ENCODE measurements around the gene CYP24A1.

CYP24A1 gene

DNA sequence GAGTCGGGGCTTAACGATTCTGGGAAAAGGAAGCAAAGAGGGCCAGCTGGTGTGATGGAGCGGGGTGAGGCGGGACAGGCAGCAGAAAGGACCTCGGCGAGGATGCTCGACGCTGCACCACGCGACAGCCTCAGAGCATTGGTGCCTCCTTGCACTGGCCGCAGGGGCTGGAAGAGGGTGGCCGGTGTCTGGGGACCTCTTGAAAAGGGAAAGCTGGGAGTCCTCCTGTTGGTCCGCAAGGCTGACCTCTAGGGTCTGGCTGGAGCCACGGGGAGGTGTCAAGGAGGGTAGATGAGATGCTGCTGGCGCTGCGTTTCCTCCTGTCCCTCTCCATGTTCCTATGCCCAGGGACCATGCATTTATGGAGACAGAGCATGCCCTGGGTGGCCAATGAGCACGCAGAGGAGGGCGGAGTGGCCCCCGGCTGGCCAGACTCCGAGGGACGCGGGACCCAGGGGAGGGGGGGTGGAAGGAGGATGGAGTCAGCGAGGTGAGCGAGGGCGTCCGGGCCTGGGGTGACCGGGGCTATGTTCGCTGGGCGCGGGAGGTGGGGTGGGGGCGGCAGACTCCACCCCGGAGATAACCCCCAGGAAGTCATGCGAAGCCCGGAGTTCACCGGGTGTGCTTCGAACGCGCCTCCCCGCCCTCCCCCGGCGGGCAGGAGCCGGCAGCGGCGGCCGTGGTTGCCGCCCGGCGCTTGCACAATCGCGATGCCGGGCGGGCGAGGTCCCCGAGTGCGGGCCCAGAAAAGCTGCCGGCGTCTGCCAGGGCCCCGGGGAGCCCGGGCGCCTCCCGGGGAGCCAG is at the start of gene CYP24A1:
TSS of gene CYP24A1 (minus strand) at position 334 of the 804 bp plus-strand sequence. CDS start 407 bp downstream, outside the sequence.
- peak; percentile 59 for DNase-seq (ENCODE audit: low read depth)

DNA sequence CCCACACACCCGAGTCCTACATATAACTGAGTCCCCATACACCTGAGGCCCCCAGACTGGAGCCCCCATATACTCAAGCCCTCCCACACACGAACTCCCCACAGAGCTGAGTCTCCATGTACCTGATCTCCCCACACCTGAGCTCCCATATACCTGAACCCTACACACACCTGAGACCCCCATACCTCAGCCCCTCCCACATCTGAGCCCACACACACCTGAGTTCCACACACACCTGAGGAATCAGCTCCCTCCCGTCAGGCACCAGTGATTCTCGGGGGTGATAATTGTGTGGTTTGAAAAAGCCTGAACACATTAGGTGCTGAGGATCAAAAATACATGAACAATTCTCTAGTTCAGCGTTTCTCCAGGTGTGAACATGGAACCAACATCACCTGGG is 49.5 kb upstream of the CYP24A1 start:
- DNase-seq (ENCODE audit: low read depth) = no peak

DNA sequence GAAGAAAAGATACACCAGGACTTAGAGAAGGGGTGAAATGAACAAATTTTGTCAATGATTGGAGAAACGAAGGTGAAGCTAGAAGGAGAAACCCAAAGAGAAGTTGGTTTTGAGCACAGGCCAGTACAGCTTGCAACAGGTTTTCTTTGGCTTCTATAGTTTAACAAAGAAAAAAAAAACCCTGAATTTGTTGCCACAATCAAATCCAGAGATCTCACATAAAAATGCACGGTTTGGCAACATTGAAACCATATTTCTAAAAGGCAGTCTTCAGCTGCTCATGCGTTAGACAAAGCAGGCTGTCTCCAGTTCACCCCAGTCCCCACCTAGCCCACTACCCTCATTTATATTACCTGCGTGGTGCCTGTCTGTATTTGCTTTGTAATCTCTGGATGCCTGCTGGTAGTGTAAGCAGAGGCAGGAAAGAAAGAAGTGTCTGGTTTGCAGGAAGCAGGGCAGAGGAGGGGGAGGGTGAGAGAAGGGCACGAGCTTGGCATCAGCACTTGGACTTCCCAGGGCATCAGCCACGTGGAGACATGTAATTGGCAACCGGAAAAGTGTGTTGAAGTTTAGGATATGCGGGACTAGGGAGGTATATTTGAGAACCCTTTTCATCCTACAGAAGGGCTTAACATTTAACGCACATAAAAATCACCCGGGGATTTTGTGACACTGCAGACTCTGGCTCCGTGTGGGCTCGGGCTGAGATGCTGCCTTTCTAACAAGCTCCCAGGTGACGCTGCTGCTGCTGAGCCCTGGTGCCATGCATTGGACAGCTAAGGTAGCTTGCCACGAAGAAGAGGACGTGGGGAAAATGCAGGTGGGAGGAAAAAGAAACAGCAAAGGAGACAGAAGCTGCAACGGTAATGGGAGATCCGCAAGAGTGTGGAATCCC is 48.5 kb upstream of the CYP24A1 start:
- DNase-seq (ENCODE audit: low read depth) = no peak

DNA sequence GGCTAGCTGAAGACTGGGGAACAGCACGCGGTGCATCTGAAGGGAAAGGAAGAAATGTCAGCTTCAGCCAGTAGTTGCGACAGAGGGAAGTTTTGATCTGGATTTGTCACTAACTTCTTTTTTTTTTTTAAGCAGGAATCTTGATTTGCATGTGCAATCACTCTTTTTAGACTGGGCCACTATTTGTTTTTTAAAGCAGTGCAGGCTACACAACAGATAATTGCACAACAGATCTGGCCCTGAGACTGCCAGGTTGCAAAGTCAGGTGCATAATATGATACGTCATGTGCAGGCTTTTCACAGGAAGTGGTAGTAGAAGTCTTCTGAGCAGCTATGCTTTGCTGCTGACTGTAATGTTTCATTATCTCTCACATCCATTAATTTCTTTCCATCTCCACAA is 47.6 kb upstream of the CYP24A1 start:
- DNase-seq (ENCODE audit: low read depth) = no peak

DNA sequence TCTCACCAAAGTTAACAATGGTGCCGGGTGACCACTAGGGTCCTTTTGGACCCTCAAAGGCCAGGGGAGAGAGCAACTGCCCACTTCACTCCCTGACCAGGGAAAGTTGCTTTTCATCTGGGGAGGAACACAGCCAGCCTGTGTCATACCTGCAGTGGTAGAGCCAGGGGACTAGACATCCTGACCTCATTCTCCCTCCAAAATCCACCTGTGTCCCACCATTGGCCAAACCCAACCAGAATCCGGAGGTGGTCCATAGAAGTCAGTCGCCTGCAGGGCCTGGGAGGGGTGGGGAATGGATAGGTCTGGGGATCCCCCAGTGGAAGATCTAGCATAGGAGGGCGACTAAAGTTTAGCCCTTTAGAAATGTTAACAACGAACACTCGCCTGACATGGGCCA is 46.9 kb upstream of the CYP24A1 start:
- DNase-seq (ENCODE audit: low read depth) = no peak

DNA sequence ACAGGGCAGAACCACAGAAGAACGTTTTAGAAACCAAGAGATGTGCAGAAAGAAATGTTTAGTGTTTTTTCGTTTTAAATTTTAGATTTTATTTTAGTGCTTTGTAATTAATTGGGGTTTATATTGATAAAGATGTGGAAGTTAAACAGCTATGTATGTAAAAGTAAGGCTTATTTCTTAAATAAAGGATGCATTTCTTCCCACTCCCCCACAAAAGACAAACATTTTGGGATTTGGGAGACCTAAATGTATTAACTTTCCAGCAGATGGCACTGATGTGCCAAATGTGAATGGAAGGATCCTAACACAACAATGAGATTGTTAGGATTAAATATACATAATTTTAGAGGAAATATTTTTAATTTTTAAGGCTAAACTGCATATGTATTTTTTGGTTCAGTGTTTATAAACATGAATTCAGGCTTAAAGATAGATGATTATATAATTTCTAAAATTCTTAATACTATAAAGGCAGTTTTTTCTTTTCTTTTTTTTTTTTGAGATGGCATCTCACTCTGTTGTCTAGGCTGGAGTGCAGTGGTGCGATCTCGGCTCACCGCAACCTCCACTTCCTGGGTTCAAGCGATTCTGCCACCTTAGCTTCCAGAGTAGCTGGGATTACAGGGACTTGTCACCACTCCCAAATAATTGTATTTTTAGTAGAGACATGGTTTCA is 46.1 kb upstream of the CYP24A1 start:
- no peak for DNase-seq (ENCODE audit: low read depth)

DNA sequence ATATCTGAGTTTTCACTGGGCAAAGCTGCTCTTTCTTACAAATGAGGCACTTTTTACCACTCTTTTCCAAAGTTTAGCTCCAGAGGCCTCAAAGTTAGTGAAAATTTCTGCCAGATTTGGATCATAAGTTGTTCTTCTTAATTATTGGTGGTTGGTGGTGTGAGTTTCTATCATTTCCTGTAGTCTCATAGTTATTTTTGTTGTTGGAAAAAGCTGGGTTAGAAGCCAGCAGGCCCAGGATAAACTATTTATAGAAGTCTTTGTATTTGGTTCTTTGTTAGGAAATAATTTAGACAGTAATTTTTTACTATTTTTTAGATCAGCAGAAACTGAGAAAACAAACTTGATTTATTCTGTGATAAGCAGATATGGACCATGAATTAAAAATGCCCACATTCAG is 44.7 kb upstream of the CYP24A1 start:
- DNase-seq (ENCODE audit: low read depth) = no peak

DNA sequence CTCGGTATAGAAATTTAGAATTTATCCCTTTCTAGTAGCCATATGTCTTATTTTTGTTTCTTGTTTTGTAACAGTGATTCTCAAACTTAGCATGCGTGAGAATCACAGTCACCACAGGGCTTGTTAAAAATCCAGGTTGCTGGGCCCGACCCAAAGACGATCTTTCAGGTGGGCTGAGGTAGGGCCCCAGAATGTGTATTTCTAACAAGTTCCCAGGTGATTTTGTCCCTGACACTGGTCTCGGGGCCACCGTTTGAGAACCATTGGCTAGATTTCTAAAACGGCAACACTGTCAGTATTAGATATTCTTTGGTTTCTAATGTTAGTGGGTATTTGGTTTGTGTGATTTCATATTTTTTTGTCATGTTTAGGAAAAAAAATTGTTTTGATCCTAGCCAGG is 44.0 kb upstream of the CYP24A1 start:
- no peak for DNase-seq (ENCODE audit: low read depth)

DNA sequence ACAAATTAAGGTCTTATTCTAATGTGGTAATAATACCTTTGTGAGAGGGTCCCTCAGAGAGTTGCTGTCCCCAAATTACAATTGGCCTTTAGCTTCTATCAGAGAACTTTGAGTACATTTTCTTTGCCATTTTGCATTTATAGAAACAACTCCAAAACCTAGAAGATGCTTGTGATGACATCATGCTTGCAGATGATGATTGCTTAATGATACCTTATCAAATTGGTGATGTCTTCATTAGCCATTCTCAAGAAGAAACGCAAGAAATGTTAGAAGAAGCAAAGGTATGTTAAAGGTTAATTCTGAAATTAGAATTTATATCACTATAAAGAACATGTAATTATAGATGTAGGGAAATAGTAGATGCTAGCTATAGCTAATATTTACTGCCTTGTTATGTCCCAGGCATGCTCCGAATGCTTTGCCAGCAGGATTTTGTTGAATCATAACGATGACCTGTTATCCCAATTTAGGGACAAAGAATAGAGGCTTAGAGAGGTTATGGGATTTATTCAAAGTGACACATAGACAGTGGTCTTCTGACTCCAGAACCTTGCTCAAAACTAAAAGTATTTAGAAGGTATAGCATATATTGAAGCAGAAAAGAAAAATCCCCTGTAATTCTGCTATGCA is 41.5 kb upstream of the CYP24A1 start:
- no peak for DNase-seq (ENCODE audit: low read depth)

DNA sequence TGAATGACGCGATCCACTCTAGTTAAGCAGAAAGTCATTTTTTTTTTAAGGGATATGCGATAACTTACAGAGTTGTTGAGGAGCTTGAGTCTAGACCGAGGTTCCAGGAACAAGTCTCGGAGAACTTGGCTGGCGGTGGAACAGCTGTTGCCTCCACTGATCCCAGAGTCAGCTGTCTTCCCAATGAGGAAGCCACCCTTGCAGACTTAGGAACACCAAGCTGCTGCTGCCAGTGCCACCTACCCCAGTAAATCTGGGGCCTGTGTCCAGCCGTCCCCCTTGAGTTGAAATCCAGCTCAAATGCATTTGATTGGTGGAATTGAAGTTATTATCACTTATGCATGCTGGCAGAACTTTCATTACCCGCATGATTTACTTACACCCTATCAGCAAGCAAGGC is 40.8 kb upstream of the CYP24A1 start:
- DNase-seq (ENCODE audit: low read depth) = no peak

DNA sequence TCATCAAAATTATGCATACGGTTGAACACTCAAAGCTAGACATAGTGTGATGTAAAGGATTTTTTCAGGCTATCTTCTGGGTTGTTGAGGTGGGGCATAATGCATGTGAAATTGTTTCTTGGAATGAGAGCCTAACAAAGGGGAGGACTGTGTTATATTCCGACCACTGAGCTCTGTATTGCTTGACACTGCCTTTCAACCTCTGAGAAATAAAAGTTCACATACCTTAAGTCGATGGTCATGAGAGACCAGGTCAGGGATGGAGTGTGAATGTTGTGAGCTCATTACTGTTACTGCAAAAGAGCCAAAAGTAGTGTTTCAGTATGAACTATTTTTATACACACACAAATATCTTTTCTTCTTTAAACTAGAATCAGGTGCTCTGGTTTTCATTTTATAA is 39.1 kb upstream of the CYP24A1 start:
- no peak for DNase-seq (ENCODE audit: low read depth)

DNA sequence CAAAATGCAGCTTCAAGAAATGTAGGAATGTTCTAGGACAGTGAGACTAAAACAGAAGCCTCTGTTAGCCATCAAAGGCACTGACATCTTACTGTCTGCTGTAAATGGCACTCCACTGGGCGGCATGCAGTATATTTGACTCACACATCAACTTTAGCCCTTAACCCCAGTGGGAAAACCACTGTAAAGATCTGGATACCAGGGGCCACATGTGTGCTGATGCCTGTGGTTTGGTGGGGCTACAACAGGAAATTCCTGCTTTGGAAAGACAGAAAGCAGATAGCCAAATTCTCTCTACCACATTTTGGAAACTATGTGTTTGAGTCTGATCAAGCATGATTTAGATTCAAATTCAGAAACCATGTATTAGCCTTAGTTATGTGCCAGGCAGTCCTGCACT is 38.4 kb upstream of the CYP24A1 start:
- DNase-seq (ENCODE audit: low read depth) = peak; percentile 69

DNA sequence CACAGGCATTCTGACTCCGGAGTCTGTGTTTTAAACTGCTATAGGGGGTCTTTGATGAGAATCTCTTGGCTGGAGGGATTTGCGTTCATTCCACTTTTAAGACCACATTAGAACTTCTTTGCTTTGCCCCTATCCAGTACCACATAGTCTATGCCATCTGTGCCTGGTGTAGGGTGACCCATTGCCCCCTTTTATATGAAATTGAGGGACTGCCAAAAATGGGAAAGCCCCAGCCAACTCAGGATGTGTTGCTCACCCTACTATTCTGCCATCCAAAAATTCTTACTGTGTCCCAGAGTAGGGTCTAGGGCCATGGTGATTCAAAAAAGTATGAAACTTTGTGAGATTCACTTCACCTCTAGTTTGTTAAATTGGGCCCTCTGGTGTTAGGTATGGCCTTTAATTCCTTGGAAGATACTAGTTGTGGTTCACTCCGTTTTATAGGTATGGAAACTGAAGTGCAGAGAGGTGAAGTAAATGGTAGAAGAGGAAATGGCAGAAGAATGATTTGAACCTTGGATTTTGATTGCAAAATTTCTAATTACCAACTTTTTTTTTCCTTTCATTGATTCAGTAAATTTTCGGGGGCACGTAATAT is 35.5 kb upstream of the CYP24A1 start:
- DNase-seq (ENCODE audit: low read depth) = no peak

DNA sequence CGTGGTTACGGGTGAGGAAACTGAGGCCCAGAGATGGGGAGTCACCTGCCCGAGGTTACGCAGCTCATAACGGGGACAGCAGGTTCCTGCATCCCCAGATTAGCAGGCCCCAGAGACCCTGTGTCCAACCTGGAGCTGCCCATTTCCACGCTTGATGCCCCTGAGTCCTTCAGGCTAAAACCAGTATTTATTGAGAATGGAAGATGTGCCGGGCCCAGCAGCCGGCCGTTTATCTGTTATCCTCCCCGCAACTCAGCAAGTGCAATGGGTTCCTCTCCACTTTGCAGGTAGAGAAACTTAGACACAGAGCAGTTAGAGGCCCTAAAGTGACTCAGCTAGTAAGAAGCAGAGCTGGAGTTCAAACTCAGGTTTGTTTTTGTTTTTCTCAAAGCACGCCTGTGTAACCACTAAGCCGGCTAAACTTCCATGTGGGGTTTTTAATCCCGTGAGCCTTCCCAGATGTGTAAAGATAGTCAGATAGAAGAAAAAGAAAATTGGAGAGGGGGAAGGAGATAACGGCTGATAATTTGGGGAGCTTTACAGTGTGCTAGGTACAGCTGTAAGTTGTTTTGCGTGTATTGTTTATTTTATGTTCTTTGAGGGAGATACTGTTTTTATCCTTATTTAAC is 34.9 kb upstream of the CYP24A1 start:
- no peak for DNase-seq (ENCODE audit: low read depth)

DNA sequence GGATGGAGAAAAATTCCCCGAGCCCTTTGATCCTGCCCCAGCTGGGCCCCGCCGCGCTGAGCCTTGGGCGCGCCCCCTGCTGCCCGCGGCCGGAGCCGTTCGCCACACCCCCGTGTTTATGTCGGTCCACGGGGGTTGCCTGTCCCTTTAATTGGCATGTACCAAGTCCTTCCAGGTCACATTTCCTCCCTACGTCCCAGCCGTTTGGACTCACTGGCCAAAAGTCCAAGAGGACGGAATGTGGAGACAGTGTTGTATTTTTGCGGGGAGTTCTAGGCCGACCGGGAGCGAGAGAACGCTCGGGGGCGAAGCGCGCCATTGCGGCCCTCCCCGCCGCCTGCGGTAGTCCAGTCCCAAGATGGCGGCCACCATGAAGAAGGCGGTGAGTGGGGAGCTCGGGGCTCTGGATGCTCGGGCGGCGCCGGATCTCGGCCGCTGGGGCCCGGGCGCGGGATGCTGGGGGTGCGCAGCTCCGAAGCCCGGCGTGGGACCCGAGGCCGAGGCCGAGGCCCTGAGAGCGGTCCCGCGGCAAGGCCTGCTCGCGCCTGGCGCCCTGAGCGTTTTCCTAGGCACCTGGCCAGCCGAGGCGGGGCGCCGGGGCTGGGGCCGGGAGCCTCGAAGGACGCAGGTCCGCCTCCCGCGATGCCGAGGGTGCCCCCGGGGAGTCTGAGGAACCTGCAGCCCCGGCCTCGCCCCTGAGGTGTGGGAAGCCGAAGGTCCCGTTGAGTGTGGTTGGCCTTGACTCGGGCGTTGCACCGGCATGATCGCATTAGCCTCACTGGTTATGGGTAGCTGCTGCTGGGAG is 34.2 kb upstream of the CYP24A1 start, which contains the start of gene PFDN4:
TSS of gene PFDN4 (plus strand) at position 345 of the 805 bp plus-strand sequence. CDS start at position 359, 14 bp downstream.
- peak; percentile 79 for DNase-seq (ENCODE audit: low read depth)

DNA sequence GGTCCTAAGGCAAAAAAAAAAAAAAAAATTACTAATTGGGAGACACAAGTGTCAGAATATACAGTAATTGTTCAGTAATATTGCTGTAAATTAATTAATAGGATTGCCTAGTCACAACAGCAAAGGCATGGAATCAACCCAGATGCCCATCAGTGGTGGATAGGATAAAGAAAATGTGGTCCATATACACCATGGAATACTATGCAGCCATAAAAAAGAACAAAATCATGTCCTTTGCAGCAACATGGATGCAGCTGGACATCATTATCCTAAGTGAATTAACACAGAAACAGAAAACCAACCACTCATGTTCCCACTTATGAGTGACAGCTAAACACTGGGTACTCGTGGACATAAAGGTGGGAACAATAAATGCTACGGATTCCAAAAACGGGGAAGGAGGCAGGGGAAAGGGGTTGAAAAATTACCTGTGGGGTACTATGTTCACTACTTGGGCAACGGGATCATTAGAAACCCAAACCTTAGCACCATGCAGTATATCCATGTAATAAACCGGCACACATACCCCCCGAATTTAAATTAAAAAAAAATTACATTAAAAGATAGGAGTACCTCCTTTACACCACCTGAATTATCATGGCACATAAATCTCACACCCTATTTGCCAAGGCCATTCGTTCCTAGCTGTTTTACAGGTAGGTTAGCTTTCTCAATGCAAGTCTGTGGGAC is 33.4 kb upstream of the CYP24A1 start:
- no peak for DNase-seq (ENCODE audit: low read depth)

DNA sequence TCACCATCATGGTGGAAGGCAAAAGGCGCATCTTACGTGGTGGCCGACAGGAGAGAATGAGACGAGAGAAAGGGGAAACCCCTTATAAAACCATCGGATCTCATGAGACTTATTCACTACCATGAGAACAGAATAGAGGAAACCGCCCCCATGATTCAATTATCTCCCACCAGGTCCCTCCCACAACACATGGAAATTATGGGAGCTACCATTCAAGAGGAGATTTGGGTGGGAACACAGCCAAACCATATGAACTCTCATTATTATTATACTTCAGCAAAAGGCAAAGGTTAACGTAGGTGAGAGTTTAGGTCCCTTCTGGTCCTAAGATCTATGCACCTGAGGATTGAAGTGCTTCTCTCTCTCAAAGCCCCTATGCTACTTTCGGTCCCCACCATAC is 31.7 kb upstream of the CYP24A1 start:
- no peak for DNase-seq (ENCODE audit: low read depth)

DNA sequence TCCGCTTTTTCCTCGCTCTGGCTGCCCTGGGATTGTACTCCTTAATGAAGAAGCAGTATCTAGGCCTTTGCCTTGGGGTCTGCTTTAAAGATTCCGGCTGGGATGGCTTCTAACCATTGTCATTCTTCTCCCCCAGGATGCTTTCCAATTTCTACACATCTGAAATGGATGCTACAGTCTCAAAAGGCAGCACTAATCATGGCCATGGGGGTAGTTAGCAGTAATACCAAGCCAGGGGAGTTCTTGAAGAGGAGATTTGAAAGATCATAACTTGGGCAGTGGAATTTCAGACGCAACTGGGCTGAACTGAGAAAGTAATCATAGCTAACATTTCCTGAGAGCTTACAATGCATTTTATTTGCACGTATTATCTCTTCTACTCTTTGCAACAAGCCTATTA is 30.7 kb upstream of the CYP24A1 start:
- DNase-seq (ENCODE audit: low read depth) = no peak

DNA sequence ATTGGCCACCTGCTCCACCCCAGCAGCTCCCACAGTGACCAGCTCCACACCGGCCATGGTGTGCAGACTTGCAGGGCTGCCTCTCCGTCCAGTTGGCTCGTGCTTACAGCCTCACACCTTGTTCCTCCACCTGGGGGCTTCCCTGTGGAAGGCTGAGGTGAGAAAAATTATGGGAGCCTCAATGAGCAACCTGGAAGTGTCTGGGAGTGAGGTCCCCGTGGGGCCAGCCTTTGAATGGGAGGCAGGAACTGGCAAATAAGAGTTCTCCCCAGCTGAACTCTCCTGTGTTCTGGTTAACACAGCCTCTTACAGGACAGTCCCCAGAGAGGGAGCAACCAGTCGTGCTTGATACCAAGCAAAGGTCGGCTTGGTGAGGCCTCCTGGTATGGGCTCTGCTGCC is 30.3 kb upstream of the CYP24A1 start:
- no peak for DNase-seq (ENCODE audit: low read depth)

DNA sequence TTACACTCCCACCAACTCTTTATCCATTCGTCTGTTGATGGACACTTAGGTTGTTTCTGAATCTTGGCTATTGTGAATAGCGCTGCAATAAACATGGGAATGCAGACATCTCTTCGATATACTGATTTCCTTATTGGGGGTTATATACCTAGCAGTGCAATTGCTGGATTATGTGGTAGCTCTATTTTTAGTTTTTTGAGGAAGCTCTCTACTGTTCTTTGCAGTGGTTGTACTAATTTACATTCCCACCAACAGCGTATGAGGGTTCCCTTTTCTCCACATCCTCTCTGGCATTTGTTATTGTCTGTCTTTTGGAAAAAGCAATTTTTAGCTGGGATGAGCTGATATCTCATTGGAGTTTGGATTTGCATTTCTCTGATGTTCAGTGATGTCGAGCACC is 29.5 kb upstream of the CYP24A1 start:
- no peak for DNase-seq (ENCODE audit: low read depth)

Data from HS-27A (cell line).